T-helper 1 cell treated with Interleukin-12 subunit alpha and Interleukin-12 subunit beta and Interleukin-4 antibody, amounts not matched to agents 30 μg/mL and 1 μg/mL, for 36 hours (primary cell): ENCODE measurements around the gene HAAO.

Experiments
- H3K27ac Mint-ChIP-seq: one replicate; pipeline ENCODE4 v1.8.0; 2021; ENCODE audit warnings: mild to moderate bottlenecking, mixed read lengths
- H3K27me3 Mint-ChIP-seq: one replicate; pipeline ENCODE4 v1.8.0; 2021; ENCODE audit warnings: low read depth, mixed read lengths
- H3K36me3 Mint-ChIP-seq: one replicate; pipeline ENCODE4 v1.8.0; 2021; ENCODE audit warnings: low read depth, mixed read lengths
- H3K4me1 Mint-ChIP-seq: one replicate; pipeline ENCODE4 v1.8.0; 2021; ENCODE audit warnings: low read depth, mixed read lengths
- H3K4me3 Mint-ChIP-seq: one replicate; pipeline ENCODE4 v1.8.0; 2021; ENCODE audit warnings: mild to moderate bottlenecking, moderate library complexity, mixed read lengths
- H3K9me3 Mint-ChIP-seq: one replicate; pipeline ENCODE4 v1.8.0; 2021; ENCODE audit warnings: mixed read lengths

The HAAO gene

GRCh38 chr2:42771546-42772153, 20.7 kb downstream of the HAAO start:
- no peaks in the 10 kb centered on the region for H3K9me3 Mint-ChIP-seq
- no peak overlapping the region for H3K27ac Mint-ChIP-seq
- no peaks in the 10 kb centered on the region for H3K27me3 Mint-ChIP-seq
- no peak overlapping the region for H3K4me3 Mint-ChIP-seq
- H3K4me1 Mint-ChIP-seq, result peaks cover 7% of the 10 kb centered on the region
- H3K36me3 Mint-ChIP-seq, result no peaks in the 10 kb centered on the region

- H3K36me3 Mint-ChIP-seq, result no peaks in the 10 kb centered on the region
- H3K27ac Mint-ChIP-seq, result no peak overlapping the region
- H3K4me1 Mint-ChIP-seq, result peaks cover 4% of the 10 kb centered on the region
- no peaks in the 10 kb centered on the region for H3K9me3 Mint-ChIP-seq
- no peak overlapping the region for H3K4me3 Mint-ChIP-seq
- H3K27me3 Mint-ChIP-seq, result no peaks in the 10 kb centered on the region
Observed at GRCh38 chr2:42770288-42771131, 21.9 kb downstream of the HAAO start.

- no peaks in the 10 kb centered on the region for H3K9me3 Mint-ChIP-seq
Observed at GRCh38 chr2:42769583-42770287, 22.6 kb downstream of the HAAO start.

GRCh38 chr2:42768706-42769256, 23.6 kb downstream of the HAAO start:
- no peaks in the 10 kb centered on the region for H3K27me3 Mint-ChIP-seq
- H3K9me3 Mint-ChIP-seq, result no peaks in the 10 kb centered on the region
- no peaks in the 10 kb centered on the region for H3K4me1 Mint-ChIP-seq
- no peaks in the 10 kb centered on the region for H3K36me3 Mint-ChIP-seq
- no peak overlapping the region for H3K27ac Mint-ChIP-seq
- H3K4me3 Mint-ChIP-seq, result no peak overlapping the region

More at GRCh38 chr2:42769583-42770287, 22.6 kb downstream of the HAAO start:
- Mint-ChIP-seq H3K27me3 (no peaks in the 10 kb centered on the region), H3K27ac (no peak overlapping the region), H3K36me3 (no peaks in the 10 kb centered on the region), H3K4me1 (no peaks in the 10 kb centered on the region), H3K4me3 (no peak overlapping the region)

- H3K27ac Mint-ChIP-seq, result no peak overlapping the region
- H3K36me3 Mint-ChIP-seq, result no peaks in the 10 kb centered on the region
- H3K4me1 Mint-ChIP-seq, result no peaks in the 10 kb centered on the region
- no peaks in the 10 kb centered on the region for H3K9me3 Mint-ChIP-seq
- no peak overlapping the region for H3K4me3 Mint-ChIP-seq
- H3K27me3 Mint-ChIP-seq, result no peaks in the 10 kb centered on the region
Observed at GRCh38 chr2:42767899-42768705, 24.3 kb downstream of the HAAO start.

- Mint-ChIP-seq H3K9me3 (no peaks in the 10 kb centered on the region), H3K27me3 (no peaks in the 10 kb centered on the region), H3K36me3 (no peaks in the 10 kb centered on the region), H3K4me3 (no peak overlapping the region), H3K27ac (no peak overlapping the region), H3K4me1 (no peaks in the 10 kb centered on the region)
Observed at GRCh38 chr2:42767080-42767898, 25.1 kb downstream of the HAAO start.

GRCh38 chr2:42765686-42766085, 26.7 kb downstream of the HAAO start:
- Mint-ChIP-seq H3K27ac (no peak overlapping the region), H3K4me1 (no peaks in the 10 kb centered on the region), H3K9me3 (no peaks in the 10 kb centered on the region), H3K4me3 (no peak overlapping the region), H3K27me3 (no peaks in the 10 kb centered on the region), H3K36me3 (no peaks in the 10 kb centered on the region)

- no peak overlapping the region for H3K4me3 Mint-ChIP-seq
- no peaks in the 10 kb centered on the region for H3K36me3 Mint-ChIP-seq
- H3K4me1 Mint-ChIP-seq, result no peaks in the 10 kb centered on the region
- no peaks in the 10 kb centered on the region for H3K27me3 Mint-ChIP-seq
- H3K27ac Mint-ChIP-seq, result no peak overlapping the region
- no peaks in the 10 kb centered on the region for H3K9me3 Mint-ChIP-seq
Observed at GRCh38 chr2:42764901-42765300, 27.5 kb downstream of the HAAO start.

- Mint-ChIP-seq H3K27ac (no peak within 1 kb of the TSS), H3K36me3 (no peaks in the 10 kb centered on the region), H3K9me3 (no peaks in the 10 kb centered on the region), H3K4me1 (no peaks in the 10 kb centered on the region), H3K4me3 (no peak within 1 kb of the TSS), H3K27me3 (no peaks in the 10 kb centered on the region)
Observed at GRCh38 chr2:42764096-42764495, 28.3 kb downstream of the HAAO start, which contains the start of gene OXER1. Gene OXER1, minus strand, starts transcription at chr2:42764135. Its CDS starts 73 bp downstream, at chr2:42764062.

- Mint-ChIP-seq H3K36me3 (no peaks in the 10 kb centered on the region), H3K27ac (no peak overlapping the region), H3K9me3 (no peaks in the 10 kb centered on the region), H3K4me3 (no peak overlapping the region), H3K27me3 (no peaks in the 10 kb centered on the region), H3K4me1 (no peaks in the 10 kb centered on the region)
Observed at GRCh38 chr2:42762823-42763804, 29.3 kb downstream of the HAAO start.

GRCh38 chr2:42762155-42762554, 30.2 kb downstream of the HAAO start:
- Mint-ChIP-seq H3K27me3 (no peaks in the 10 kb centered on the region), H3K4me3 (no peak overlapping the region), H3K36me3 (no peaks in the 10 kb centered on the region), H3K9me3 (no peaks in the 10 kb centered on the region), H3K27ac (no peak overlapping the region), H3K4me1 (no peaks in the 10 kb centered on the region)

- Mint-ChIP-seq H3K9me3 (no peaks in the 10 kb centered on the region), H3K27me3 (no peaks in the 10 kb centered on the region), H3K36me3 (no peaks in the 10 kb centered on the region), H3K4me3 (no peak overlapping the region), H3K4me1 (no peaks in the 10 kb centered on the region), H3K27ac (no peak overlapping the region)
Observed at GRCh38 chr2:42761554-42761953, 30.8 kb downstream of the HAAO start.
